GM21447 (cell line): Measurements from ENCODE around the gene LTF.

Experiments used
- ATAC-seq: cut with Tn5 transposase; IDR thresholded peaks from one replicate; pipeline ENCODE4 v1.9.1; 2021; ENCODE audit not compliant: unreplicated experiment

The LTF gene

DNA sequence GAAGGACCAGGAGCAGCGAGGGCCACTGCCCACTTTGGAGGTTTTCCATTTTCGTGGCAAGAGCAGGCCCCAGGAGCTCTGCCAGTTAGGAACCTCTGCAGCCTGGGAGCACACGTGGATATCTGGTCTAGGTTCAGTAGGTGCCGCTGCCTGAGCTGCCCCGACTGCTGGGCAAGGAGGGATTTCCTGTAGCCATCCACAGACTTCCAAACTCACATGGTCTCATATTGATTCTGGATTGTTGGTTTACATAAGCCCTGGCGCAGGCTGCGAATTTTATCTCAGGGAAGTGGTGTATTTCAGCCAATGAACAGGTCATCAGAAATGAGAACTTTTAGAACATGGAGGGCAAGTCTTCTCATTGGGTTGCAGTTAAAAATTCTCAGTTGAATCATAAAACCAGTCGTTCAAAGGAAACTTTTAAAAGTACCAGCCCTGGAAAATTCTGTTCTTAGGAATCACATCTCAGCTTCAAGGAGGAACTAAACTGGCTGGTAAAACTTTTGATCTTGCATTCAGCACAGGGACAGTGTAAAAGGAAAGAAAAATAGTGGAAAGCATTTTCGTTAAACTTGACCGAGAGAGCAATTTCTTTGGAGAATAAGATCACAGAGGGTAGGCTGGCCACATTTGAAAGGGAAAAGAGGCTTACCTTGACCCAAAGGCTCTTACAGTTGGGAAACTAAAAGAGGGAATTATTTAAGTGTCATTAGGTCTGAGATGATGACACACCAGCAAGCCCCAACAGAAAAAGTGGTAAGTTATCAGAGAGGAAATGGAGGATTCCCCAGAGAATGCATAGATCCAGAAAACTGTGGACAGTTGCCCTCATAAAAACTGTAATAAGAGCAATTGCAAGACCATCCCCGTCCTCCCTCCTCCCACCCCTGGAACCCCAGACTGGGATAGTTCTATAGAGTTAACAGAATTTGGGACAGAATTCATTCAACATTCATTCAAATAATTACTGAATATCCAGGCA, 26.7 kb upstream of the LTF start:
- ATAC-seq, result no peak

DNA sequence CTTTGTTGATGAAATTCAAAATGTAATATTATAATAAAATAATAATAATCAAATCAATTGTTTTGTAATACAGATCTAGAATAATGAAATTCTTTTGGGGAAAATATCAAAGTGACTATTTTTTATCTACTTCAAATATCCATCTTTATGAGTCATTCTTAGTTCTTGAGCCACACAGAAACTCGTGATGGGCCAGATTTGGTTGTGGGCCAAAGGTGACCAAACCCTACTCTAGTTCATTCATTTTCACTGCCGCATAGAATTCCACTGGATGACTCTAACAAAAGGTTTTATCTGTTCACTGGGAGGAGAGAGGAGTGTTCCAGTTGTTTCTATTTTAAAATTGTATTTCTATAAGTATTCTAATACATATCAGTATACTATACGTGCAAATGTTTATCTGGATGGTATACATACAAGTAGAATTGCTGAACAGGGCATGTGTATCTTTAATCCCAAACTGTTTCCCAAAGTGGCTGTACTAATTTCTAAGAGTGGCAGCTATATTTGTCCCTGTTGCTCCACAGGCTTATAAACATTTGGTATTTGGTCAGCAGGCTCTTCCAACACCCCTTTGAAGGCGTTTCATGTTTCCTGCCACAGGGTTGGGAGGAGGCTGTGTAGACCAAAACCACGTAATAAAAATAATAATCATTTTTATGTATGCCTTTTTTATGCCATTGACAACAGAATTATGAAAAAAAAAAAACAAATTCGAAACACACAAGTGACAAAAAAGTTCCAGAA, 25.8 kb upstream of the LTF start:
- no peak for ATAC-seq

DNA sequence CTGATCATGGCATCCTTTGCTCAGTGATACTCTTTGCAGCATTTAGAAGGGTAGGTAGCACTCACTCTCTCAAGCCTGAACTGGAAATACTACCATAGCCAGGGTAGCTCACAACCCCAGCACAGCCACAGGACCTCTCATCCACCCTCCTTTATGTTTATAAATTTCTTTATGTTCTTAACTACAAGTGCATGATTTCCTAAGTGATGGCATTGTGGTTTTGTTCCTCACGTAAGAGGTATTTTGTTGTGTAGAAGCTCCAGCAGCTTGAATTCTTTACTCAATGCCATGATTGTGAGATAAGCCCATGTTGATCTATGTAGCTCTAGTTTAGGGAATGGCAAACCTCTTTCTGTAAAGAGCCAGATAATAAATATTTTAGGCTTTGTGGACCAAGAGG, 25.2 kb upstream of the LTF start:
- no peak for ATAC-seq

DNA sequence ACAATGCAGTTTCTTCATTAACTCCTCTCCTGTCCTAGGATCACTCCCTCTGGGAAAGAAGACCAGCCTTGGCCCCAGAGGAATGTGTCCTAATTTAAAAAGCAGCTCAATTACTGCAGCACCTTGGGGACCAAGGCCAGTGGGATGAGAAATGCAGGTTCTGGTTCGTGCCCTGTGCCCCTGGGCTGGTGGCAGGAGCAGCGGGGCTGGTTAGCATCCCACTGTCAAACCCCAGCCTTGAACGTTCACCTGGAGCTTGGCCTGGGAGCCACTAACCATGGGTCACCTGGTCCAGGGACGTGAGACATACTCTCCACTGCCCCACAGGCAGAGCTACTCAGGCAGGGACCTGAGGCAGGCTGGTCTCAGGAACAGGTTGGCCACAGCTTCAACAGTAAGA, 24.7 kb upstream of the LTF start:
- ATAC-seq, result no peak

DNA sequence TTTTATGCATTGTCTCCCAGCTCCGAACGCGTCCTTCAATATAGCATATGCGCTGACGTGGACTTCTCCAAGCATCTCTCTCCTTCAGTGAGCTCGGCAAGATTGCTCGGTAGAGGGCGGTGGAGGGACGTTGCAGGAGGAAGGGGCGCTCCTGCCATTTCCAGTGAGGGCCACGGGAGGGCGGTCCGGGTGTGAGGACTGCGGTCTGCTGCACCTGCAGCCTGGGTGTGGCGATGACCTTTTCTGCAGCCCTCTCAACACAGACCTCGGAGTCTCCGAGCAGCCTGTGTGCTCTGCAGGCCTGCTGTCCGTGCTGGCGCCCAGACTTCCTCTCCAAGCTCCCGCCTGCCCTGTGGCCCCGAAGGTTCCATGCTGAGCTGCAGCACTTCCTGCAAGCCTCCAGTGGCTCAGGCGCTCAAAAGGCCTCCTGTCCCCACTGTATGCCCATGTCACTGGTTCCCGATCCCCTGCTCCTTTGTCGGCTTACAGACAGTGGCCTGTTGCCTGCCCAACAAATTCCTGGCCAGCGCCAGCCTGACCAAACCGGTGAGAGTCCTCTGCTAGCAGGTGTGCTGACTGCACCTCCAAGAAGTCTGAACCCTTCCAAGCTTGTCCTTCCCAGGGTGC, 24.1 kb upstream of the LTF start:
- ATAC-seq, result peak; percentile 95

DNA sequence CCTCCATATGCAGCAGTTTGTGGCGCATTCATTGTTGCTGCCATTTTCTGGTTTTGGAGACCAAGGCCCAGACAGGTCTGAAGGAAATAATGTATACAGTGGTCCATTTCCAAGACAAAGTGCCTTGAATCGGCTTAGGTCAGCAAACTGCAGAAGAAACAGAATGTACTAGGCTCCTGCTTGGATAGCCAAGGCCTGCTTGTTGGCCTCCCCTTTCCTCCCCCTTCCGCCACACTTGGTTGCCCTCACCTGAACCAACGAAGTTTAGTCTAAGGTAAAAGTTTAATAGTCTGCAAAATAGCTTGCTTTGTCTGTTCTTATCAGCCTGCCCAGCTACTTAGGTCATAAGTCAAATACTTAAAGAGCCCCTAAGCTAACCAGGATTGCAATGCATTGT, 21.1 kb upstream of the LTF start:
- ATAC-seq, result no peak

DNA sequence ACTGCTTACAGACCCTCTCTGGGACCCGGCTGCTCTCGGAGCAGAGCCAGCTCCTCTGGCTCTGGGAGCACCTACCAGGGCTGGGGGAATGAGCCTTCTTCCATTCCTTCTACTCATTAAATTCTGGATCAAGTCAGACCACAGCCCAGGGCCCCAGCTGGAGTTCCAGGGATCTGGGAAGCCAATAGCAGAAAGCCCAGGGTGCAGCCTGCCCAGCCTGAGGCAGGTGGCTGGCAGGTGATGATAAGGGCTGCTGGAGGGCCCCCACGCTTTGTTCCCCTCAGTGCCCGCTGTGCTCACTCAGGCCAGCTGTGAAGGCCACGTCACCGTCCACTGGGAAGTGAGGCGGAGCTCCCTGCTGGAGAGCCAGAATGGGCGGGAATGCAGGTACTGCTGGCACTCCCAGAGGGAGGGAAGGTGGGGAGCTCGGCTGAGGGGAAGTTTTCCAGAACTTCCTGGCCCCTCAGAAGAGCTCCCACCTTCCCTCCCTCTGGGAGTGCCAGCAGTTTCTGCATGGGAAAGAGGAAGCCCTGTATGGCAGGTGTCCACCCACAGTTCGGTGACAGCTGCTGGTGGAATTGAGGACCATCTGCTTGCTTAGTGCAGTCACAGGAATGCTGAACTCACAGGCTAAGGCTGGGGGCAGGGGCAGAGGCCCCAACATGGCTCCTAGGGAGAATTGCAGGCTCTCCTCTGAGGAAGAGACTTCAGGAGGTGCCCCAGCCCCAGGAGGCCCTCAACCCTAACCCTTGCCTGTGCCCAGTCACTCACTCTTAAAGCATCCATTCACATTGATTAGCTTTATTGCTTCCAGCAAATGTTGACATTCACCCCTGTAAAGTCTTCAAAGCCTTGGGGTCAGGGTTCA, 20.4 kb upstream of the LTF start:
- ATAC-seq, result no peak

DNA sequence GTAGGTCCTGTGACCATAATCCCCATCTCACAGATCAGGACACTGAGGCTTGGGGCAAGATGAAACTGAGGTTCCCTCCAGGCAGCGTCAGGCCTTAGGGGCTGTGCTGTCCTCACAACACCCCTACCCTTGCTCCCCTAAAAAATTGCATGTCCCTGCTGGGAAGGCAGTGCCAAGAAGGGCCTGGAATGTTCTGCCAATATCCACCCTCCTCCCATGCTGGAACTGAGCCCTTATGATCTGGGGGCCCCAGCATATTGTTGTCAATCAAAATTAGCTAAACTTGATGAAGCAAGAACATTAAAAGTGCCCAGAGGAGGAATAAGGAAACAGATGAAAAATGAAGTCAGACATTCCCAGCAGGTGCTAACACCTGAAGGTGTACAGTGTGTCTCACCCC, 19.7 kb upstream of the LTF start:
- ATAC-seq, result no peak

DNA sequence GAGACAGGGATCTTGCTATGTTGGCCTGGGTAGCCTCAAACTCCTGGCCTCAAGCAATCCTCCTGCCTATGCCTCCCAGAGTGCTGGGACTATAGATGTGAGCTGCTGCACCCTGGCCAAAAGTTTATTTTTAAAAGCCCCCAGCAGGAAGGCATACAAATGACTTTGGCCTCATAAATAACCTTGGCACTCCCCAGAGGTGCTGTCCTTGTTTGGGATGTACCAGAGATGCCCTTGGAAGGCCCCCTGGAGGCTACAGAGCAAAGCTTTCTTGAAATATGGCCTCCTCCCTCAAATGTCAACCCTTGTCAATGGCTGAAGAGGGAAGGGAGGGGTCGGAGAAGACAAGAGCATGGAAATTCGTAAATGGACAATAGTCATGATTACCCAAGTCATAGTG, 19.1 kb upstream of the LTF start:
- ATAC-seq, result no peak

DNA sequence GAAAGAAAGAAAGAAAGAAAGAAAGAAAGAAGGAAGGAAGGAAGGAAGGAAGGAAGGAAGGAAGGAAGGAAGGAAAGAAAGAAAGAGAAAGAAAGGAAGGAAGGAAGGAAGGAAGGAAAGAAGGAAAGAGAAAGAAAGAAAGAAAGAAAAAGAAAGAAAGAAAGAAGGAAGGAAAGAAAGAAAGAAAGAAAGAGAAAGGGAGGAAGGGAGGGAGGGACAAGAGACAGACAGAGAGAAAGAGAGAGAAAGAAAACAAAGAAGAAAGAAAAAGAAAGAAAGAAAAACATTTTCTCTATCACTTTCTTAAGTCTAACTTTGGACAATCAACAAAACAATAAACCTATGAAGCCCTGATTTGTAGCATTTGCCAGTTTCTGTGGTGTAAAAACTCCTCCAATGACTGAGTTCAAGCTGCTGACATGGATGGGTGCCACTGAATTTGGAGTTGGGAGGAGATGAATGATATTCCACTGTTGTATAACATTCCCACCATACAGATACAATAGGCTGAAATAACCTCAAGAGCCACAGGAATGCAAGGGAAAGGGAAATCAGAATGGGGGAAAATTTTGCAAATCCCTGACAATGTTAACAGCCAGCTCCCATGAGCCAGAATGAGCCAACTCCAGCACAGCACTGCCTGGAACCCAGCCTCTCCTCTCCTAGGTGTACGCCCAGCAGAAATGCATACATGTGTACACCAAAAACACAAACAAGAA, 18.1 kb upstream of the LTF start:
- no peak for ATAC-seq

DNA sequence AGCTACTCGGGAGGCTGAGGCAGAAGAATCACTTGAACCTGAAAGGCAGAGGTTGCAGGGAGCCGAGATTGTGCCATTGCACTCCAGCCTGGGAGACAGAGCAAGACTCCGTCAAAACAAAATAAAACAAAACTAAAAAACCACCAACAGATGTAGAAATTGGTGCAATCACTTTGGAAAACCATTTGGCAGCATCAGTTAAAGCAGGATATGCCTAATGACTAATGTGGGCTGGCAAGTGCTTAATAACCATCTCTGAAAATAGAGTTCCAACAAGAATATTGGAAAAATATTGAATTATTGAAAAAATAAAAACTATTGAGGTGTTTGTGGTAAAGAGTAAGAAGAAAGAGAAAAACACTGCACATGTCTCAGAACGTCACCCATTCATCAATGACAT, 16.9 kb upstream of the LTF start:
- ATAC-seq, result no peak

DNA sequence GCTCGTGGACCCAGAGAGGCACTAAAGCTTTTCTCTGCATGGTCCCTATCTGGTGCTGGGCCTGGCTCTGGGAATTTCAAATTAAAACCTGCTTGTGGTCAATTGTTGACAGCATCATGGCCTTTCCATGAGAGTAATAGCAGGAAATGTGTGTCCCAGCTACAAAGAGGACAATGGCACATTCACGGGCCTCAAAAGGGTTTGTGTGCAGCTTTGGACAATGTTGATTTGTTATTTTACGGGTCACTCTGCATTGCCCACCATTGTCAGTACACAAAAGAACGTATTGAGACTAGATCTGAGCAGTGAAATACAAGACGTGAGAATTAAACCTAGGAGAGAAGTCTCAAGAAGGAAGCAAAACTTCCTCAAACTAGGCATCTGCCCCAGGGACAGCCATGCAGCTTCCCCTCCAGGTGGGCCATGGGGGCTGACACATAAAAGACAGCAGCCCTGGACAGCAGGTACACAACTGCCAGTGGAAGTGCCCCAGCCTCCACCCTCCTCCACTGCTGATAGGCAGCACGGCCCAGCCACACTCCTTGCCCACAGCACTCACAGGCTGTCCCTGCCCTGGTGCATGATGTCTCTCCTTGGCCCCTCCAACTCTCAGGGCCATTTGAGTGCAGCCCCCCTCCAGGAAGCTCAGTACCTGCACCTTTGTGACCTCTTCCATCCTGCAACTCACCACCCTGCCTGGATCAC, 15.9 kb upstream of the LTF start:
- no peak for ATAC-seq

DNA sequence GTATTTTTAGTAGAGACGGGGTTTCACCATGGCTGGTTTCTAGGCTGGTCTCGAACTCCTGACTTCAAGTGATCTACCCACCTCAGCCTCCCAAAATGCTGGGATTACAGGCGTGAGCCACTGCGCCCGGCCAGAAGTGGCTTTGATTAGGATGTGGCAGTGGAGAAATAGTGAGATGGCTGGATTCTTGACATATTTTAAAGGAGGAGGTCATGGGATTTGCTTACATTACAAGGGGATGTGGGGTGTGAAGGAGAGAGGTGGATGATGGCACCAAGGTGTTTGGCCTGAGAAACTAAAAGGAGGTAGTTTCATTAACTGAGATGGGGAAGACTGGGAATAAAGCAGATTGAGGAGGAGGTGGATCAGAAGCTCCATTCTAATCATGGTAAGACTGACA, 15.0 kb upstream of the LTF start:
- ATAC-seq, result no peak

DNA sequence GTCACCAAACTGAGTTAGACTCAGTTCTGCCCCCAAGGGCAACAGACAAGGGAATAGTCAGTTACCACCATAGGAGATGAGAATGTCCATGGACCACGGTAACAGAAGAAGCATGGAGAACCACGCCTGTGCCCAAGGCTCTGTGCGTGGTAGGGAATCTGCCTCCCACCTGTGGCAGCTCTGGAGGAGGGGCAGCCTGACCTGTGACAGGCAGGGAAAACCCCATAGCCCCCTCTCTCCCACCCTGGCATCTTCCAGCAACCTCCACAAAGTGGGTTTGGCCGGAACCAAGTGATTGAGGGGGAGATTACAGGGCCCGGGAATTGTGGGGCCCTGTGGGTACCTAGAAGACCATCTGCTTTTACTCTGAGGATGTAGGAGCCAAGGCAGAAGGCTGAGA, 14.3 kb upstream of the LTF start:
- no peak for ATAC-seq

DNA sequence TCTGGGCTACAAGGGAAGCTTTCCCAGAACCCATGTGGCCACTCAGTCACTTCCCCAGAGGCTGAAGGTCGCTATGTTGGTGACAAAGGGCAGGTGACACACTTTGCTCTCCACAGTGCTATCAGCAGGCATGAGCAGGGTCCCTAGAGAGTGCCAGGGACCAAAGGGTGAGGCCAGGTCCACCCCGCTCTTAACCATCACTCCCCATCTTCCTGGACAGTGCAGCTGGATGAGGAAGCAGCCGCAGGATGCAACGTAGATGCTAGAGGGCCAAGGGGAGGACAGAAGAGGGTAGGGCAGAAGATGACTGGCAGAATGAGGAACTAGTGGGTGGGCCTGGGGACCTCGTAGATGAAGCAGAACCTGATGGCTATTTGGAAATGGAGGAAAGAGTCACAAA, 13.6 kb upstream of the LTF start:
- no peak for ATAC-seq

DNA sequence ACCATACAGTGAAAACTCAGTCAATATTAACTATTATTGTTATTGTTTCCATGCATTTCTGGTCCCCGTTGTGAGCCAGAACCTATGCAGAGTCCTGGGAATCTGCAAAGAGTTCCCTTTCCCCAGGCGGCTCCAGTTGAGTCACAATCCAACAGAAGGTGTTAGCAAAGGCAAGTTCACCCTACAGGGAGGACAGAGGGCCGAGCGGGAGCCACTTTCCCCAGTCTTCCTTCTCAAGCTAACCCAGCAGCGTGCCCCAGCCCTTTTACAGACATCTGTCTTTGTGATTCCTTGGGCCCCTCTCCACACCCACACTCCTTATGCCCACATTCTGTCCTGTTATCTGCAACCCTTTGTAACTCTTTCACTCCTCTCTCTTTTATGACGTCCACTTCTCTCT, 13.1 kb upstream of the LTF start:
- ATAC-seq, result no peak

DNA sequence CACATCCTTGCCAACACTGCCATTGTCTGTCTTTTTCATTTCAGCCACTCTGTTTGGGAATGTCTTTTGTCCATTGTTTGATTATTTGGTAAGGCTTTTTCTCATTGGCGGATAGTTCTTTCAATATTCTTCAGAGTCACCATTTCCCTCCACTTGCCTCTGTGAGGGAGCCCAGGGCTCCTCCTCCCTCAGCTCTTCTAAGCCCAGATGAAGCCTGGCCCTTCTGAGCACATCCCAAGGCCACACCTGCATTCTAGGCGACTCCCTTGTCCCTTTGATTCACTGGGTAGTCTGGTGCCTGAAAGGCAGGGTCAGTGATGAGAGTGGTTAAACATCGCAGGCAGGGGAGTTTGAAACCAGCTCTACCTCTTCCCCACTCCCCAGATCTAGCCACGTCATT, 12.4 kb upstream of the LTF start:
- ATAC-seq, result no peak

DNA sequence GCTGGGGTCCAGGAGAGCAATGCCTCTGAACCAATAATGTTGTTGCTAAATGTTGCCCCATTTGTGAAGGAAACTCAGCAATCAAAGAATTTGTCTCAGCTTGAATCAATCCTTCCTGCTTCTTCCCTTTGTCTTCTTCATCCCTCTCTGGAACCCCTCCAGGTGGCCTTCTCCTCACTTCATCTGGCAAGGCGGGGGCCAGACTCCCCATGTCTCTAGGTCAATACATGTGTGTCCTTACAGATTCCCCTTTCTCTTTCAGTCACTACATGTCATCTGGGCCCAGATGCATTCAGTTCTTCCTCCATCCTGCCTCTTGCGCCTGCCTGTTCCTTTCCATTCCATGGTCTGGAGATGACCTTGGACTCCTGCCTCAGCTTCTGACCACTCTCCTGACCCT, 8.0 kb upstream of the LTF start:
- ATAC-seq, result no peak

DNA sequence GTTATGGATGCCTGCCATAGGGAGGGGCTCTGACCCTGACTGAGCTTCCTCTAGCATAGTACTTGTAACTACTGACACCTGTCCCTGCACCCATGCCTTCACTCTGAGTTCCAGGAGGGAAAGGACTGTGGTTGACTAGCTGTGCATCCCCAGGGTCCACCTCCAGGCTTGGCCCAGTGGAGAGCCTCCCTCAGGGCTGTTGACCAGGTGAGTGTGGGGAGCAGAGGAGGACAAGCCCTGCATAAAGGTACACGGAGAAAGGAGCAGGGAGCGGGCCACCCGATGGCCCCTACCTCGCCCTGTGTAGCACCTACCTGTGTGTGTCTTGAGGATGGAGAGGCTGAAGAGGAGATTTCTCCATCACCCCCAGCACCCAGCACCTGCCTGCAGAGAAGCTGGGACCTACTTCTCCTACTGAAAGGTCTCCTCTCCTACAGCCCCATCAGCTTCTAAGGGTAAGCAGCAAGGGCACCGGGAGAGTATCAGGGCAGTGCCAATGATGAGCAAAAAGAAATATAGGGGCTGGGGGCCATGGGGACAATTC, 6.7 kb upstream of the LTF start:
- ATAC-seq, result no peak
